ENCODE data around the gene KMT2E. TPM values are rescaled to one million over a fixed set of nuclear protein-coding genes. Genes with fewer than 3 reads are reported as not detected.

Gene KMT2E
- total RNA-seq, 6 experiments from 2014 or later = 39.7 to 53.4 (median 50.1) TPM

- H3K4me3 Mint-ChIP-seq = peak overlapping the region; percentile 52; the same call in 1 of the 2 replicates
- peak; percentile 92 for TF ChIP-seq CTCF (IDR thresholded peaks at IDR 0.05)
- H3K36me3 Mint-ChIP-seq (ENCODE audit: low read depth) = peaks cover 19% of the 10 kb centered on the region
- H3K27ac Mint-ChIP-seq = peak overlapping the region; percentile 81
- peak; percentile 63 for DNase-seq
- no peaks in the 10 kb centered on the region for H3K9me3 Mint-ChIP-seq
- H3K4me1 Mint-ChIP-seq (ENCODE audit: low read depth) = peaks cover 75% of the 10 kb centered on the region; the same call in 1 of the 2 replicates
- peaks cover 11% of the 10 kb centered on the region for H3K27me3 Mint-ChIP-seq (ENCODE audit: insufficient read depth)
These were observed 32.9 kb upstream of the KMT2E start for GRCh38 chr7:104980841-104981671.

GRCh38 chr7:104981672-104982037 is 32.4 kb upstream of the KMT2E start:
- Mint-ChIP-seq H3K27me3 (ENCODE audit: insufficient read depth) (peaks cover 11% of the 10 kb centered on the region), H3K9me3 (no peaks in the 10 kb centered on the region), H3K4me3 (peak overlapping the region; percentile 43), H3K27ac (peak overlapping the region; percentile 81), H3K36me3 (ENCODE audit: low read depth) (peaks cover 24% of the 10 kb centered on the region), H3K4me1 (ENCODE audit: low read depth) (peaks cover 72% of the 10 kb centered on the region; the same call in 1 of the 2 replicates)
- DNase-seq = no peak
- no peak for TF ChIP-seq CTCF (IDR thresholded peaks at IDR 0.05)

- peak overlapping the region; percentile 94 for H3K4me3 Mint-ChIP-seq
- H3K27ac Mint-ChIP-seq = peak overlapping the region; percentile 100
- peaks cover 16% of the 10 kb centered on the region for H3K36me3 Mint-ChIP-seq (ENCODE audit: low read depth)
- peaks cover 63% of the 10 kb centered on the region; the same call in 1 of the 2 replicates for H3K4me1 Mint-ChIP-seq (ENCODE audit: low read depth)
- DNase-seq = peak; percentile 68
- H3K9me3 Mint-ChIP-seq = no peaks in the 10 kb centered on the region
- peaks cover 11% of the 10 kb centered on the region for H3K27me3 Mint-ChIP-seq (ENCODE audit: insufficient read depth)
- TF ChIP-seq CTCF (IDR thresholded peaks at IDR 0.05) = no peak
These were observed 31.5 kb upstream of the KMT2E start for GRCh38 chr7:104982308-104983075.

- Mint-ChIP-seq H3K4me3 (peak overlapping the region; percentile 94), H3K27me3 (ENCODE audit: insufficient read depth) (peaks cover 11% of the 10 kb centered on the region), H3K4me1 (ENCODE audit: low read depth) (peaks cover 57% of the 10 kb centered on the region; the same call in 1 of the 2 replicates), H3K36me3 (ENCODE audit: low read depth) (peaks cover 14% of the 10 kb centered on the region), H3K9me3 (no peaks in the 10 kb centered on the region), H3K27ac (peak overlapping the region; percentile 100)
- no peak for DNase-seq
- no peak for TF ChIP-seq CTCF (IDR thresholded peaks at IDR 0.05)
These were observed 30.9 kb upstream of the KMT2E start for GRCh38 chr7:104983076-104983577.
